Measurements from ENCODE around the gene TBCD.

The TBCD gene

DNA sequence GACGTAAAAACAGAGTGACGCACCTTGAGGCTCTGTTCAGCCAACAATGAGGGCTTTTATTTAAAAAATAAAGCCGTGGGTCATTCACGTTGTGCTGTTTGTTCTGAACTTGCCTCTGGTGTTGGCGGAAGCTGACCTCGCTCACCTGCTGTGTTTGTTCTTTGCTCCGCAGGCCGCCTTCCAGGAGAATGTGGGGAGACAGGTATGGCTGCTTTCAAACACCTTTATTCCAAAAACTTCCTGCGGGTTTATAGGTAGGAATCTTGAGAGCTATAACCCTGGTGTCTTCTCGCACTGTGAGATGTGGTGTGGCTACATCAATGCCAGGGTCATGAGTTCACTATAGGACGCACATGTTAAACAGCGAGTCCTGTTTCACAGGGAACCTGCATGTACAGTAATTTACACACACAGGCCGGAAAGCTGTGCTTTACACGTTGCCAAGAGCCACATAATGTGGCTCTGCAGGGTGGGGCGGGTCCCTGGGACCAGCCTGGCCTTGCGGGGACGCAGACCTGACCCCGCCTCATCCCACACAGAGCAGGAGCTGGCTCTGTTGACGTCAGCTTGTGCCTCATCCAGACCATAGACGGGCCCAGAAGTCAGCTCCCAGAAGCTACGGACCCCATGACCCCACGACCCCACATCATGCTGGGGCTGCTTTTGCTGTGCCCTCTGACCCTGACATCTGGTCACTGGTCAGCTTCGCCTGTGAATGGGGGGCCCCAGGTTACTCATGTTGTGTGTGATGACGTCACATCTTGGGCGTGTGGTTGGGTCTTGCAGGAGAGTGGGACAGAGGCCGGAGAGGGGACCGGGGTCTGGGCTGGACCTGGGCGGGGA is 137.9 kb downstream of the TBCD start:
- Histone ChIP-seq H3K36me3 (ENCODE audit: control insufficient read depth in 2 of 2, insufficient read depth in 1 of 2, low read length in 2 of 2) (peaks cover 0 to 21% of the 10 kb centered on the region in 2 experiments; a peak in 1 of 3 replicates), H3K4me1 (ENCODE audit: control insufficient read depth, insufficient read depth, low read length) (peaks cover 3% of the 10 kb centered on the region; the same call in 1 of the 2 replicates), H3K4me3 (ENCODE audit: low read depth, low read length) (no peak overlapping the region), H3K27ac (ENCODE audit: extremely low read depth, low read depth, low read length) (no peak overlapping the region), H3K9me3 (ENCODE audit: control insufficient read depth, insufficient read depth, low read depth, low read length) (no peaks in the 10 kb centered on the region)
- TF ChIP-seq BCL11B (tag by site-specific recombination; IDR thresholded peaks at IDR 0.05; ENCODE audit: low read depth), result peak; percentile 56; the same call in 1 of the 2 replicates
- no peak for TF ChIP-seq ZNF324 (tag by site-specific recombination; IDR thresholded peaks at IDR 0.05)
- TF ChIP-seq BCL11A (tag by site-specific recombination; IDR thresholded peaks at IDR 0.05; ENCODE audit: low read depth), result 0 out of 2 replicates have a peak, but pooled peaks have one; percentile 18
- ChIA-PET CTCF (interaction anchor here (1.0 kb wide), 1 partner anchor 24 kb away, joined by 3 read pairs; no protein-coding TSS in a partner anchor), POLR2A (no interaction called here)

DNA sequence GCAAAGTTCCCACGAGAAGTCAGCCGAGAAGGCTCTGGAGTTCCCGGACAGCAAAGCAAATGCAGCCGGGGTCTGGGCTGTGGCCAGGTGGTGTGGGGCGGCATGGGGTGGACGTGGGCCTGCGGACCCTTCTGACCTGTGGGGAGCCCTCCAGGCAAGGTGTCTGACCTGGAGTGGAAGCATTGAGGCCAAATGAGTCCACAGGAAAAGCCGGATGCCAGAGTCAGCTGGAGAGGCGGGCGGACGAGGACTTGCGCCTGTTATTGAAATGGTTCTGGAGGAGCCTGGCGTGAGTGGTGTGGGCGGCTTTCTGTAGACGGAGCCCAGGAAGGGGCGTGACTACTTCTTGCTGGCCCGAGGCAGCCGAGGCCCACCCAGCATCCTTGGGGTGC is 138.5 kb downstream of the TBCD start:
- Histone ChIP-seq H3K27ac (ENCODE audit: extremely low read depth, low read depth, low read length) (no peak overlapping the region), H3K9me3 (ENCODE audit: control insufficient read depth, insufficient read depth, low read depth, low read length) (no peaks in the 10 kb centered on the region), H3K36me3 (ENCODE audit: control insufficient read depth in 2 of 2, insufficient read depth in 1 of 2, low read length in 2 of 2) (peaks cover 0 to 25% of the 10 kb centered on the region in 2 experiments; a peak in 1 of 3 replicates), H3K4me1 (ENCODE audit: control insufficient read depth, insufficient read depth, low read length) (peaks cover 3% of the 10 kb centered on the region; the same call in 1 of the 2 replicates), H3K4me3 (ENCODE audit: low read depth, low read length) (no peak overlapping the region)
- ChIA-PET POLR2A (no interaction called here), CTCF (no interaction called here)
- TF ChIP-seq BCL11B (tag by site-specific recombination; IDR thresholded peaks at IDR 0.05; ENCODE audit: low read depth) (0 out of 2 replicates have a peak, but pooled peaks have one; percentile 4), ZNF514 (tag by site-specific recombination; IDR thresholded peaks at IDR 0.05) (no peak)

DNA sequence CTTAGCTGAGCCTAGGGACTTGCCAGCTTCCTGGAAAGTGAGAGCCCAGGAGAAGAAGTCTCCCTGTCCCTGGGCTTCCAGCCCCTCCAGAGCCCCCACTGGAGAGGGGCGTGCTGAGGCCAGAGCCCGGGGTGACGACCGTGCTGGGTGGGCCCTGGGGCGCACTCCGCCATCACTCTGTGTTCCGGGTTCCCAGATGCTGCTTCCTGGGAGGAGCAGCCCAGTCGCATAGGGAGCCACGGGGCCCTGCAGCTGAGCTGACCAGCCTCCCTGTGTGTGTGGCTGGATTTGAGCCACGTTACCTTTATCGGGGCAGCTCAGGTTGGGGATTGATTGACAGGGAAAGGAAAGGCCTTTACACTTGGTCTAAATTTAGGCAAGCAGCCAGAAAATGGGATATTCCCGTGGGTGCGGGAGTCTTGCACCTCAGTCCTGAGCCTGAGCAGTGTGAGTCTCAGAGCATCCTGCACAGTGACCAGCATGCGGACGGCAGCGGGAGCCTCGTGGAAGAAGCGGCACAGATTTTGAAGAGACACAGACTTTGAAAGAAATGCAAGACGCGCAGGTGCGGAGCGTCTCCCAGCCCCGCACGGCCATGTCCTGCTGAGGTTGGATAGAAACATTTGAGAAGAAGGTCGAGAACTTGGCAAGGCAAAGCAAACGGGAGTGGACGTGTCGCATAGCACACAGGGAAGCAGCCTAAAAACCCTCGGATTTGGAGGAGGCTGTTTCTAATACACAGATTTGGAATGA is 139.2 kb downstream of the TBCD start:
- Histone ChIP-seq H3K27ac (ENCODE audit: extremely low read depth, low read depth, low read length) (no peak overlapping the region), H3K4me1 (ENCODE audit: control insufficient read depth, insufficient read depth, low read length) (peaks cover 3% of the 10 kb centered on the region; the same call in 1 of the 2 replicates), H3K4me3 (ENCODE audit: low read depth, low read length) (no peak overlapping the region), H3K9me3 (ENCODE audit: control insufficient read depth, insufficient read depth, low read depth, low read length) (no peaks in the 10 kb centered on the region), H3K36me3 (ENCODE audit: control insufficient read depth in 2 of 2, insufficient read depth in 1 of 2, low read length in 2 of 2) (peaks cover 0 to 31% of the 10 kb centered on the region in 2 experiments; a peak in 1 of 3 replicates)
- TF ChIP-seq, protein P1, sequence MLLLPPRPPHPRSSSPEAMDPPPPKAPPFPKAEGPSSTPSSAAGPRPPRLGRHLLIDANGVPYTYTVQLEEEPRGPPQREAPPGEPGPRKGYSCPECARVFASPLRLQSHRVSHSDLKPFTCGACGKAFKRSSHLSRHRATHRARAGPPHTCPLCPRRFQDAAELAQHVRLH (tag by site-specific recombination; IDR thresholded peaks at IDR 0.05), result no peak
- TF ChIP-seq ZNF426 (tag by site-specific recombination; IDR thresholded peaks at IDR 0.05) (no peak), ZNF707 (tag by site-specific recombination; IDR thresholded peaks at IDR 0.05) (no peak)
- CTCF ChIA-PET, result no interaction called here
- POLR2A ChIA-PET, result no interaction called here

DNA sequence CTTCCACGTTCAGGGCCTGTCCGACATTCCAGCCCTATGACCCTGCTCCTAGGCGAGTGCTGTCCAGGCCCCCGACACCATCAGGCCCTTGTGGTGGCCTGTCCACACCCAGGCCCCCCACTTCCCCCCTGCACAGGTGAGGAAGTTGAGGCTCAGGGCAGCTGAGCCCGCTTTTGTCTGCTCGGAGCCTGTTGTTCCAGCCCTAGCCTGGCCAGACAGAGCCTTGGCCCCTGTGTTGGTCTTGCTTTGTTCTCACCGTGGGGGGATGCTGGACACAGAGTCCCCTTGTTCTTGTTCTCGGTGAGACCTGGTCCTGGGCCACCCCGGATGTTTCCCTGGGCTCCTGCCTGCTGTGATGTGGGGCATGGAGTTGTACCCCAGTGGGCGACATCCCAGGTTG is 140.0 kb downstream of the TBCD start:
- Histone ChIP-seq H3K4me3 (ENCODE audit: low read depth, low read length) (no peak overlapping the region), H3K27ac (ENCODE audit: extremely low read depth, low read depth, low read length) (no peak overlapping the region), H3K4me1 (ENCODE audit: control insufficient read depth, insufficient read depth, low read length) (peaks cover 3% of the 10 kb centered on the region; the same call in 1 of the 2 replicates), H3K9me3 (ENCODE audit: control insufficient read depth, insufficient read depth, low read depth, low read length) (no peaks in the 10 kb centered on the region), H3K36me3 (ENCODE audit: control insufficient read depth in 2 of 2, insufficient read depth in 1 of 2, low read length in 2 of 2) (peaks cover 0 to 32% of the 10 kb centered on the region in 2 experiments; a peak in 1 of 3 replicates)
- ChIA-PET POLR2A (no interaction called here), CTCF (interaction anchor here (1.0 kb wide), 1 partner anchor 110 kb away, joined by 3 read pairs; no protein-coding TSS in a partner anchor)
- TF ChIP-seq ZEB2 (tag by site-specific recombination; IDR thresholded peaks at IDR 0.05) (no peak), KLF8 (tag by site-specific recombination; IDR thresholded peaks at IDR 0.05) (no peak), KLF7 (tag by site-specific recombination; IDR thresholded peaks at IDR 0.05; ENCODE audit: borderline replicate concordance) (no peak), ZNF174 (tag by site-specific recombination; IDR thresholded peaks at IDR 0.05) (no peak), ZNF416 (tag by site-specific recombination; IDR thresholded peaks at IDR 0.05) (no peak), ZNF792 (tag by site-specific recombination; IDR thresholded peaks at IDR 0.05) (no peak), TRIM28 (IDR thresholded peaks at IDR 0.05; ENCODE audit: borderline replicate concordance, low read length) (no peak), ZNF19 (tag by site-specific recombination; IDR thresholded peaks at IDR 0.05; ENCODE audit: low read depth) (no peak), ZNF48 (tag by site-specific recombination; IDR thresholded peaks at IDR 0.05) (no peak), ZNF10 (tag by site-specific recombination; IDR thresholded peaks at IDR 0.05) (no peak), ZNF274 (IDR thresholded peaks at IDR 0.05; ENCODE audit: low read length) (no peak), ZNF274 (tag by site-specific recombination; IDR thresholded peaks at IDR 0.05; ENCODE audit: borderline replicate concordance) (no peak)
- TF ChIP-seq, protein P2, sequence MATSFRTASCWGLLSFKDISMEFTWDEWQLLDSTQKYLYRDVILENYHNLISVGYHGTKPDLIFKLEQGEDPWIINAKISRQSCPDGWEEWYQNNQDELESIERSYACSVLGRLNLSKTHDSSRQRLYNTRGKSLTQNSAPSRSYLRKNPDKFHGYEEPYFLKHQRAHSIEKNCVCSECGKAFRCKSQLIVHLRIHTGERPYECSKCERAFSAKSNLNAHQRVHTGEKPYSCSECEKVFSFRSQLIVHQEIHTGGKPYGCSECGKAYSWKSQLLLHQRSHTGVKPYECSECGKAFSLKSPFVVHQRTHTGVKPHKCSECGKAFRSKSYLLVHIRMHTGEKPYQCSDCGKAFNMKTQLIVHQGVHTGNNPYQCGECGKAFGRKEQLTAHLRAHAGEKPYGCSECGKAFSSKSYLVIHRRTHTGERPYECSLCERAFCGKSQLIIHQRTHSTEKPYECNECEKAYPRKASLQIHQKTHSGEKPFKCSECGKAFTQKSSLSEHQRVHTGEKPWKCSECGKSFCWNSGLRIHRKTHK (tag by site-specific recombination; IDR thresholded peaks at IDR 0.05), result no peak
- TF ChIP-seq, protein P3, sequence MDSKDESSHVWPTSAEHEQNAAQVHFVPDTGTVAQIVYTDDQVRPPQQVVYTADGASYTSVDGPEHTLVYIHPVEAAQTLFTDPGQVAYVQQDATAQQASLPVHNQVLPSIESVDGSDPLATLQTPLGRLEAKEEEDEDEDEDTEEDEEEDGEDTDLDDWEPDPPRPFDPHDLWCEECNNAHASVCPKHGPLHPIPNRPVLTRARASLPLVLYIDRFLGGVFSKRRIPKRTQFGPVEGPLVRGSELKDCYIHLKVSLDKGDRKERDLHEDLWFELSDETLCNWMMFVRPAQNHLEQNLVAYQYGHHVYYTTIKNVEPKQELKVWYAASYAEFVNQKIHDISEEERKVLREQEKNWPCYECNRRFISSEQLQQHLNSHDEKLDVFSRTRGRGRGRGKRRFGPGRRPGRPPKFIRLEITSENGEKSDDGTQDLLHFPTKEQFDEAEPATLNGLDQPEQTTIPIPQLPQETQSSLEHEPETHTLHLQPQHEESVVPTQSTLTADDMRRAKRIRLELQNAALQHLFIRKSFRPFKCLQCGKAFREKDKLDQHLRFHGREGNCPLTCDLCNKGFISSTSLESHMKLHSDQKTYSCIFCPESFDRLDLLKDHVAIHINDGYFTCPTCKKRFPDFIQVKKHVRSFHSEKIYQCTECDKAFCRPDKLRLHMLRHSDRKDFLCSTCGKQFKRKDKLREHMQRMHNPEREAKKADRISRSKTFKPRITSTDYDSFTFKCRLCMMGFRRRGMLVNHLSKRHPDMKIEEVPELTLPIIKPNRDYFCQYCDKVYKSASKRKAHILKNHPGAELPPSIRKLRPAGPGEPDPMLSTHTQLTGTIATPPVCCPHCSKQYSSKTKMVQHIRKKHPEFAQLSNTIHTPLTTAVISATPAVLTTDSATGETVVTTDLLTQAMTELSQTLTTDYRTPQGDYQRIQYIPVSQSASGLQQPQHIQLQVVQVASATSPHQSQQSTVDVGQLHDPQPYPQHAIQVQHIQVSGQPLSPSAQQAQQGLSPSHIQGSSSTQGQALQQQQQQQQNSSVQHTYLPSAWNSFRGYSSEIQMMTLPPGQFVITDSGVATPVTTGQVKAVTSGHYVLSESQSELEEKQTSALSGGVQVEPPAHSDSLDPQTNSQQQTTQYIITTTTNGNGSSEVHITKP (tag by site-specific recombination; IDR thresholded peaks at IDR 0.05), result no peak

Measured in HEK293 (cell line).